HG02678 (cell line): ENCODE results near the gene SLC13A5.
"Not testable (repeated sequence)": the region's sequence is repeated elsewhere in the genome, so short reads cannot be mapped to it uniquely, and the experiment has no call there.

Experiments
- ATAC-seq: cut with Tn5 transposase; IDR thresholded peaks from one replicate; pipeline ENCODE4 v1.9.1; 2021; ENCODE audit warnings: mild to moderate bottlenecking, moderate library complexity; ENCODE audit not compliant: unreplicated experiment

Gene SLC13A5

GRCh38 chr17:6666557-6666956 lies 46.6 kb downstream of the SLC13A5 start:
- no peak for ATAC-seq

- no peak for ATAC-seq
Measured at GRCh38 chr17:6666077-6666521, 47.1 kb downstream of the SLC13A5 start.

- not testable (repeated sequence) for ATAC-seq
Measured at GRCh38 chr17:6663200-6663599, 50.0 kb downstream of the SLC13A5 start.

- no peak for ATAC-seq
Measured at GRCh38 chr17:6661464-6661848, 51.7 kb downstream of the SLC13A5 start.

GRCh38 chr17:6660805-6661463 lies 52.2 kb downstream of the SLC13A5 start:
- peak; percentile 74 for ATAC-seq

GRCh38 chr17:6660101-6660500 lies 53.1 kb downstream of the SLC13A5 start:
- no peak for ATAC-seq

GRCh38 chr17:6658411-6658810 lies 54.8 kb downstream of the SLC13A5 start:
- not testable (repeated sequence) for ATAC-seq

- ATAC-seq = no peak
Measured at GRCh38 chr17:6657633-6658287, 55.4 kb downstream of the SLC13A5 start.

- ATAC-seq = not testable (repeated sequence)
Measured at GRCh38 chr17:6656797-6657632, 56.2 kb downstream of the SLC13A5 start.

GRCh38 chr17:6655732-6656361 lies 57.3 kb downstream of the SLC13A5 start:
- ATAC-seq = not testable (repeated sequence)

GRCh38 chr17:6654841-6655731 lies 58.1 kb downstream of the SLC13A5 start:
- no peak for ATAC-seq

GRCh38 chr17:6651919-6652452 lies 61.2 kb downstream of the SLC13A5 start:
- ATAC-seq = peak; percentile 9

- ATAC-seq = peak; percentile 96
Measured at GRCh38 chr17:6651354-6651918, 61.7 kb downstream of the SLC13A5 start, which contains the start of the genes C17orf100 and MED31. C17orf100 (plus strand) TSS chr17:6651762; CDS start chr17:6651914, 152 bp downstream. MED31 (minus strand) TSS chr17:6651605; CDS start chr17:6651528, 77 bp downstream.

GRCh38 chr17:6648181-6648580 lies 65.0 kb downstream of the SLC13A5 start:
- ATAC-seq = no peak

- ATAC-seq = no peak
Measured at GRCh38 chr17:6643451-6644125, 69.6 kb downstream of the SLC13A5 start.

GRCh38 chr17:6642592-6642991 lies 70.6 kb downstream of the SLC13A5 start:
- no peak for ATAC-seq

- ATAC-seq = peak; percentile 13
Measured at GRCh38 chr17:6641247-6641863, 71.8 kb downstream of the SLC13A5 start.

GRCh38 chr17:6640536-6641246 lies 72.5 kb downstream of the SLC13A5 start, which contains the start of the genes KIAA0753 and TXNDC17:
KIAA0753 (minus strand) TSS chr17:6640711; CDS start chr17:6635103, 5,608 bp downstream.
TXNDC17 (plus strand) TSS chr17:6641060; CDS start chr17:6641083, 23 bp downstream.
- ATAC-seq = peak; percentile 89
